A673 (cell line): Measurements from ENCODE around the gene ZNF121.
"Not testable (repeated sequence)": the region's sequence is repeated elsewhere in the genome, so short reads cannot be mapped to it uniquely, and the experiment has no call there.

Experiments
- EZH2 ChIP-seq: fragments of 200-600 bp; sonication (generic); IDR thresholded peaks from 2 replicates; pipeline ENCODE4 v1.6.1; 2017; ENCODE audit warnings: borderline replicate concordance, low read depth, mild to moderate bottlenecking, mixed read lengths, antibody characterized with exemption, low read length; ENCODE audit not compliant: poor library complexity, severe bottlenecking
- TF ChIP-seq, protein P1 (sequence below): fragments of 300-800, 200-600 bp; sonication (generic); conservative IDR thresholded peaks from 2 replicates; pipeline ENCODE4 v1.5.1; 2017; ENCODE audit warnings: low read depth, mild to moderate bottlenecking, antibody characterized with exemption, low read length, moderate library complexity, mixed read lengths

DNA sequence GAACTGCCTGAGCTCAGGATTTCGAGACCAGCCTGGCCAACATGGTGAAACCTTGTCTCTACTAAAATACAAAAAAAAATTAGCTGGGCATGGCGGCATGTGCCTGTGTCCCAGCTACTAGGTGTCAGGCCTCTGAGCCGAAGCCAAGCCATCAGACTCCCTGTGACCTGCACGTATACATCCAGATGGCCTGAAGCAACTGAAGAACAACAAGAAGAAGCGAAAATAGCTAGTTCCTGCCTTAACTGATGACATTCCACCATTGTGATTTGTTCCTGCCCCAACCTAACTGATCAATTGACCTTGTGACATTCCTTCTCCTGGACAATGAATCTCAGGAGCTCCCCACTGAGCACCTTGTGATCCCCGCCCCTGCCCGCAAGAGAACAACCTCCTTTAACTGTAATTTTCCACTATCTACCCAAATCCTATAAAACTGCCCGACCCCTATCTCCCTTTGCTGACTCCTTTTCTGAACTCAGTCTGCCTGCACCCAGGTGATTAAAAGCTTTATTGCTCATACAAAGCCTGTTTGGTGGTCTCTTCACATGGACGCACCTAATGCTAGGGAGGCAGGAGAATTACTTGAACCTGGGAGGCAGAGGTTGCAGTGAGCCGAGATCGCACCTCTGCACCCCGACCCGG, 2.1 kb downstream of the ZNF121 start:
- TF ChIP-seq, protein P1, sequence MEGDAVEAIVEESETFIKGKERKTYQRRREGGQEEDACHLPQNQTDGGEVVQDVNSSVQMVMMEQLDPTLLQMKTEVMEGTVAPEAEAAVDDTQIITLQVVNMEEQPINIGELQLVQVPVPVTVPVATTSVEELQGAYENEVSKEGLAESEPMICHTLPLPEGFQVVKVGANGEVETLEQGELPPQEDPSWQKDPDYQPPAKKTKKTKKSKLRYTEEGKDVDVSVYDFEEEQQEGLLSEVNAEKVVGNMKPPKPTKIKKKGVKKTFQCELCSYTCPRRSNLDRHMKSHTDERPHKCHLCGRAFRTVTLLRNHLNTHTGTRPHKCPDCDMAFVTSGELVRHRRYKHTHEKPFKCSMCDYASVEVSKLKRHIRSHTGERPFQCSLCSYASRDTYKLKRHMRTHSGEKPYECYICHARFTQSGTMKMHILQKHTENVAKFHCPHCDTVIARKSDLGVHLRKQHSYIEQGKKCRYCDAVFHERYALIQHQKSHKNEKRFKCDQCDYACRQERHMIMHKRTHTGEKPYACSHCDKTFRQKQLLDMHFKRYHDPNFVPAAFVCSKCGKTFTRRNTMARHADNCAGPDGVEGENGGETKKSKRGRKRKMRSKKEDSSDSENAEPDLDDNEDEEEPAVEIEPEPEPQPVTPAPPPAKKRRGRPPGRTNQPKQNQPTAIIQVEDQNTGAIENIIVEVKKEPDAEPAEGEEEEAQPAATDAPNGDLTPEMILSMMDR = not testable (repeated sequence)
- not testable (repeated sequence) for TF ChIP-seq EZH2
